Liver (tissue), 3 donors: ENCODE data around the gene TGDS.

Experiments
- SP1 ChIP-seq: IDR thresholded peaks from 2 replicates; pipeline ENCODE4 v1.6.1; 2018; ENCODE audit warnings: antibody characterized with exemption, mild to moderate bottlenecking
- YY1 ChIP-seq: IDR thresholded peaks from 2 replicates; pipeline ENCODE4 v1.6.1; 2016; ENCODE audit warnings: antibody characterized with exemption, mild to moderate bottlenecking
- TF ChIP-seq, protein P1 (sequence below): fragments of 150-350 bp; IDR thresholded peaks from 2 replicates; pipeline ENCODE4 v1.5.1; 2017; ENCODE audit warnings: improper control_type of control experiment, low read depth, low read length; ENCODE audit not compliant: missing input control
- donor health status: healthy.
- donor health status: healthy.

DNA sequence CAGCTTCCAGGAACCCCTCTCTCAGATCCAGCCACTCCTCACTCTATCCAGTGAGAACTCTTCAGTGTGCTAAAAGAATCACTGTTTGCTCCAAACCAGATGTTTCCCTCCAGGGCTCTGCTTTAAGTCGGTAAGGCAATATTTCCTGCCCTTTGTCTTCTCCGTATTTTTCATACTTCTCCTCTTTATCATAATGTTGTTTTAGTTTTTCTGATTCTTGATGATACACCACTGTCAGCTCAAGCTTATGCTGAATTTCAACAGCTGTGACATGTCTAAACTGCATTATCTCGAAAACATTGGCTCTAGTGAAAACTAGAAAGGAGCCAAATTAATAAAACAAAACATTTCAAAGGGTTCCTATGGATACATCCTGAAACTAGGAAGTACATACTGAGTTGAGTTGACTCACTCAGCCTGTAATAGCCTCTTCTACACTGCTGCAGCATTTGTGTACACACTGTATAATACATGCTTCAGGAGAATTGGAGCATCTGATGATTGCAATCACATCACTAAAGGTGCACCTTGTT lies 45.5 kb upstream of the TGDS start:
- no peak for TF ChIP-seq YY1
- TF ChIP-seq, protein P1, sequence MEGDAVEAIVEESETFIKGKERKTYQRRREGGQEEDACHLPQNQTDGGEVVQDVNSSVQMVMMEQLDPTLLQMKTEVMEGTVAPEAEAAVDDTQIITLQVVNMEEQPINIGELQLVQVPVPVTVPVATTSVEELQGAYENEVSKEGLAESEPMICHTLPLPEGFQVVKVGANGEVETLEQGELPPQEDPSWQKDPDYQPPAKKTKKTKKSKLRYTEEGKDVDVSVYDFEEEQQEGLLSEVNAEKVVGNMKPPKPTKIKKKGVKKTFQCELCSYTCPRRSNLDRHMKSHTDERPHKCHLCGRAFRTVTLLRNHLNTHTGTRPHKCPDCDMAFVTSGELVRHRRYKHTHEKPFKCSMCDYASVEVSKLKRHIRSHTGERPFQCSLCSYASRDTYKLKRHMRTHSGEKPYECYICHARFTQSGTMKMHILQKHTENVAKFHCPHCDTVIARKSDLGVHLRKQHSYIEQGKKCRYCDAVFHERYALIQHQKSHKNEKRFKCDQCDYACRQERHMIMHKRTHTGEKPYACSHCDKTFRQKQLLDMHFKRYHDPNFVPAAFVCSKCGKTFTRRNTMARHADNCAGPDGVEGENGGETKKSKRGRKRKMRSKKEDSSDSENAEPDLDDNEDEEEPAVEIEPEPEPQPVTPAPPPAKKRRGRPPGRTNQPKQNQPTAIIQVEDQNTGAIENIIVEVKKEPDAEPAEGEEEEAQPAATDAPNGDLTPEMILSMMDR = no peak
- no peak for TF ChIP-seq SP1
